Progenitor cell of endocrine pancreas (in vitro differentiated cells): Measurements from ENCODE around the gene SGCG. TPM values are rescaled to one million over a fixed set of nuclear protein-coding genes. Genes with fewer than 3 reads are reported as not detected.

Experiments
- DNase-seq: peaks from one replicate; pipeline ENCODE4 v3.0.0; 2021; ENCODE audit warnings: low spot score; ENCODE audit not compliant: unreplicated experiment
- H3K27ac Mint-ChIP-seq: 2 replicates; pipeline ENCODE4 v1.8.0; 2021; ENCODE audit warnings: mild to moderate bottlenecking, moderate library complexity, mixed read lengths
- H3K27me3 Mint-ChIP-seq: 2 replicates; pipeline ENCODE4 v1.8.0; 2021; ENCODE audit warnings: mixed read lengths
- H3K36me3 Mint-ChIP-seq: 2 replicates; pipeline ENCODE4 v1.8.0; 2022; ENCODE audit warnings: mixed read lengths; ENCODE audit not compliant: insufficient read depth
- H3K4me1 Mint-ChIP-seq: 2 replicates; pipeline ENCODE4 v1.8.0; 2021; ENCODE audit warnings: low read depth, mixed read lengths
- H3K4me3 Mint-ChIP-seq: 2 replicates; pipeline ENCODE4 v1.8.0; 2021; ENCODE audit warnings: low read depth, mild to moderate bottlenecking, moderate library complexity, mixed read lengths
- H3K9me3 Mint-ChIP-seq: 2 replicates; pipeline ENCODE4 v1.8.0; 2021; ENCODE audit warnings: low read depth, mixed read lengths
- total RNA-seq: library from RNA; stranded (reverse); gene quantifications from 2 replicates; pipeline ENCODE4 v1.2.1, GENCODE V29; 2021
- TF ChIP-seq, protein P1 (sequence below): fragments of 200-600 bp; sonication (generic); IDR thresholded peaks from one replicate; pipeline ENCODE4 v1.5.0; 2021; ENCODE audit warnings: antibody characterized with exemption, mild to moderate bottlenecking; ENCODE audit not compliant: unreplicated experiment

The SGCG gene
- total RNA-seq, 1 donor from 2014 or later = not detected

DNA sequence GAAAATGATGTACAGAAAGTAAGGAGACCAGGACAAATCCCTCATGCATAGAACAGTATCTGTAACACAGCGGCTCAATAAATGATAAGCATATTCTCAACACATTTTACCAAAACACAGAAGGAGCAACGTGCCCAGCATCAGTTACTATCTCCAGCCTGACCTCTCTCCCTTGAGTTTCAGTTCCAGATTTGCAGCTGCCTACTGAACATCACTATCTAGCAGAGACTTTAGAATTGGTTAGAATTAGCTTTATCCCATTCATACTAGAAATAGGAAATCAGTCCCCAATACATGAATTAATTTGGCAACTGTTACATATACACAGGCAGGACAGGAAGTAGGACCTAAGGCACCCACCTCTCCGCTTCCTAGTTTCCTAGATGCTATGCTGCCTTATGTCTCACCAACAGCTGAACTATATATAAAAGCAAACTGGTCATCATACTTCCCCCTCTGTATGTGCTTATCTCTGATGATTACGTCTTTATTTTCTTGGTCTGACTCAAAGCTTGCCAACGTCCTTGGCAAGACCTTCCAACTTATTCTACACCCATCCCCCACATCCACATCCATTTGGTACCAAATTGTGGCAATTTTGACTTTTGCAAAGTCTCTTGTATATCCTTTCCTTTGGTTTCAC, 191.6 kb downstream of the SGCG start:
- H3K9me3 Mint-ChIP-seq = no peaks in the 10 kb centered on the region
- H3K27ac Mint-ChIP-seq = no peak overlapping the region
- H3K36me3 Mint-ChIP-seq = peaks cover 6% of the 10 kb centered on the region
- H3K27me3 Mint-ChIP-seq = peaks cover 5% of the 10 kb centered on the region
- TF ChIP-seq, protein P1, sequence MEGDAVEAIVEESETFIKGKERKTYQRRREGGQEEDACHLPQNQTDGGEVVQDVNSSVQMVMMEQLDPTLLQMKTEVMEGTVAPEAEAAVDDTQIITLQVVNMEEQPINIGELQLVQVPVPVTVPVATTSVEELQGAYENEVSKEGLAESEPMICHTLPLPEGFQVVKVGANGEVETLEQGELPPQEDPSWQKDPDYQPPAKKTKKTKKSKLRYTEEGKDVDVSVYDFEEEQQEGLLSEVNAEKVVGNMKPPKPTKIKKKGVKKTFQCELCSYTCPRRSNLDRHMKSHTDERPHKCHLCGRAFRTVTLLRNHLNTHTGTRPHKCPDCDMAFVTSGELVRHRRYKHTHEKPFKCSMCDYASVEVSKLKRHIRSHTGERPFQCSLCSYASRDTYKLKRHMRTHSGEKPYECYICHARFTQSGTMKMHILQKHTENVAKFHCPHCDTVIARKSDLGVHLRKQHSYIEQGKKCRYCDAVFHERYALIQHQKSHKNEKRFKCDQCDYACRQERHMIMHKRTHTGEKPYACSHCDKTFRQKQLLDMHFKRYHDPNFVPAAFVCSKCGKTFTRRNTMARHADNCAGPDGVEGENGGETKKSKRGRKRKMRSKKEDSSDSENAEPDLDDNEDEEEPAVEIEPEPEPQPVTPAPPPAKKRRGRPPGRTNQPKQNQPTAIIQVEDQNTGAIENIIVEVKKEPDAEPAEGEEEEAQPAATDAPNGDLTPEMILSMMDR = no peak
- H3K4me3 Mint-ChIP-seq = no peak overlapping the region
- DNase-seq = no peak
- H3K4me1 Mint-ChIP-seq = no peaks in the 10 kb centered on the region
